Cardiac fibroblast (primary cell): ENCODE results near the gene OSBPL6.
A peak's percentile ranks its signal among the peaks of the same experiment; 100 is the strongest.

ENCODE experiments used
- DNase-seq, 2 donors: peaks; one replicate each; pipeline versions ENCODE4 v3.0.0 to v3.0.0-alpha.2; 2010; ENCODE audit warnings: low read depth in 2 of 2
- H3K4me3 ChIP-seq, 2 donors: replicated peaks in 1 of 2; 1 replicate in 1 of 2; 2 replicates in 1 of 2; pipeline ENCODE4 v1.5.1; 2011; ENCODE audit warnings: low read depth in 2 of 2, low read length in 2 of 2, mild to moderate bottlenecking in 2 of 2, moderate library complexity in 1 of 2
- CTCF ChIP-seq: IDR thresholded peaks from one replicate; pipeline ENCODE4 v1.5.1; 2011; ENCODE audit warnings: low read depth, mild to moderate bottlenecking, low read length, inconsistent platforms

OSBPL6 gene

DNA sequence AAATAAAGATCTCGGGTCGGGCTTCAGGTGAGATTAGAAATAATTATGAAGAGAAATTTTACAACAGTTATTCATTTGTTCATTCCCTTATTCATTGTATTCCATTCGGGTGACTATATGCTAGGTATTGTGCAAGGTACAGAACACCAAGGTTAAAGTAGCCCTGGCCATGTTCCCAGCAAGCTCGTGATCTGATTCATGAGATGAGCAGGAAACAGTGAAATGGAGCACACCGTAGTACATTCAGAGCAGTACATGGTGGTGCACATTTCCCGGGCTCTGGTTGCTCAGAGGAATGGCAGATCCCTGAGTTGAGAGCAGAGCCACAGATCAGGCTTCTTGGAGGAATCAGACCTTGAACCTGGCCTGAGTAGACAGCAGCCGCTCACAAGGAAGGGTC, 168.9 kb downstream of the OSBPL6 start:
- TF ChIP-seq CTCF, result no peak
- no peak overlapping the region for H3K4me3 ChIP-seq
- DNase-seq, result peak in 1 of 2 donors; percentile 92

DNA sequence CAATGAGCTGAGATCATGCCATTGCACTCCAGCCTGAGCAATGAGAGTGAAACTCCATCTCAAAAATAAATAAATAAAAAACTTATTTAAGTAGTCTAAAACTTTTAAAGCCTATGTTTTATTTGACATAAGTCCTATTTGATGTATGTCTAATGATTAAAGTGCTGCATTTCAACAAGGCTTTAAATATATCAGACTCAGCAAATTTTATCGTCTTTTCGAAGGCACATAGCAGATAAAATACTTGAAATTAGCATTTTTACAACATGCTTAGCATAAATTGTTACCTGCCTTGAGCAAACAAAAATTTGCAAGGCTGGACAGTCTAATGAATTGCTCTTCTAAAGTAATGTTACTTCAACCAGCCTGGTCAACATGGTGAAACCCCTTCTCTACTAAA, 170.8 kb downstream of the OSBPL6 start:
- H3K4me3 ChIP-seq, result no peak overlapping the region
- no peak for TF ChIP-seq CTCF
- DNase-seq, result no peak

DNA sequence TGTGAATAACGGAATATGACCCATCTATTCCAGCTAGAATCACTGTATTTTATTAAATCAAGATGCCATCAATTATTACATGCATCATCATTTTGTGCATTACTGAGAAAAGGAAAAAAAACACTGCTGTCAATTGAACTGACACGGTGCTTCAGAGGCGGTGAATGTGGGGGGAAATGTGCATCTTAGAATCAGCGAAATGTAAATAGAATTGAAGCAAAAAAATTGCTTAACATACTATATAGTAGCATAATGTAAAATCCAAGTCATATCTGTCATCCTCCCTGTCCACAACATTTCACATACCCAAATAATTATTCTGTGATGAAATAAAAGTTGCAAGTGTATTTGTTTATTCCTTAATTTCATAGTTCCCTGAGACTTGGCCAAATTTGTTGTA, 172.1 kb downstream of the OSBPL6 start:
- no peak for DNase-seq
- no peak overlapping the region for H3K4me3 ChIP-seq
- TF ChIP-seq CTCF, result no peak

DNA sequence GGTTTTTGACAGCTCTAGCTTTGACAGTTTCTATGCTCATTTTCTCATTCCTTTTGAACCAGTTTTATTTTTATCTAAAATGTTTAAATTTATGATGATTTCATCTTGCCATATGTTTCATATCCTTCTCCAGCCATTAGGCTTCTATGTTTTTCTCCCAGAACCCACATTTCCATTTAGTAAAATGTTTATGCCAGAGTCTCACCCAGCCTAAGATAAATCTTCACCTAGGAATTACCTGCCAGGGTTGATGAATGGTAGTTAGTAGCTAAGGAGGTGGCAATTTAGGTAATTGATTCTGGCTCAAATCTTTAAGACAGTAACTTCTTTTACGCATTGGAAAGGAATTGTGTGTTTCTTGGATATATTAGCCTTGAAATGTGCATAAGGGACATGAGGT, 173.0 kb downstream of the OSBPL6 start:
- no peak for TF ChIP-seq CTCF
- DNase-seq, result no peak
- no peak overlapping the region for H3K4me3 ChIP-seq

- DNase-seq, result no peak
- TF ChIP-seq CTCF, result no peak
- H3K4me3 ChIP-seq, result no peak overlapping the region
Observed at GRCh38 chr2:178374865-178375264, 180.6 kb downstream of the OSBPL6 start.

DNA sequence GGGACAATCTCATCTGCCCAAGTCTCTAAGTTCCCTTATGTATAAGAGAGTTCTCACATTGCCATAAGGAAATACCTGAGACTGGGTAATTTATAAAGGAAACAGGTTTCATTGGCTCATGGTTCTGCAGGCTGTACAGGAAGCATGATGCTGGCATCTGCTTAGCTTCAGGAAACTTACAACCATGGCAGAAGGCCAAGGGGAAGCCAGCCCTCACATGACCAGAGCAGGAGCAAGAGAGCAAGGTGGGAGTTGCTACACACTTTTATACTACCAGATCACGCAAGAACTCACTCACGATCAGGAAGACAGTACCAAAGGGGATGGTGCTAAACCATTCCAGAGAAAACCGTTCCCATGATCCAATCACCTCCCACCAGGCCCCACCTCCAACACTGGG, 182.7 kb downstream of the OSBPL6 start:
- H3K4me3 ChIP-seq, result no peak overlapping the region
- DNase-seq, result no peak
- TF ChIP-seq CTCF, result no peak
